Measurements from ENCODE around the gene CDKN1C.

DNA sequence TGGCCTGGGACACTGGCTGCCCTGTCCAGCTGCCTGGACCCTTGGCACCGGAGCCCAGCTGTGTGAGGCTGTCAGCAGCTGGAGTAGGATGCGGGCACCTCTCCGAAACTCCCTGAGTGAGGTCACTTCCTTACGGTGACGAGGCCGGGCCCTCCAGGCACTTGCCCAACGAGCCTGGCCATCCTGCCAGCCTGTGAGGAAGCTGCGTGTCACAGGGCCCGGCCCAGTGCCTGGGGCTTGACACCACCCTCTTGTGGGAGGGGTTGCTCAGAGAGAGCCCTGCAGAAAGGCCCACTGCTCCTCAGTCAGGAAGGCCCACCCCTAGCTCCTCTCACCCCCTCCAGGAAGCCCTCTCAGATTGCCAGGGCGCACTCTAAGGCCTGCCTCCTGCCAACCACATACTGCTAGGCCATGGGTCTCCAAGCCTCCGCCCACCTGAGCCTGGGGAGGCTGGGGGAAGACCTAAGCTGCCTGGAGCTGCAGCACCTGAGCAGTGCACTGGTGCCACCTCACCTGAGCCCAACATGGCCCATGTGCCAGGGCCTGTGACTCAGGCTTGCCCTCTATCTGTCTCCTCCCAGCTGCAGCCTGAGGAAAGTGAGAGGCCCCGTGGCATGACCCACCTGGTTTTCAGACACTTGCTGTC lies 47.9 kb upstream of the CDKN1C start:
- TF ChIP-seq CEBPB (IDR thresholded peaks at IDR 0.05): peak; percentile 31; the same call in 1 of the 2 replicates
- TF ChIP-seq TAF1 (IDR thresholded peaks at IDR 0.05; ENCODE audit: low read depth): no peak
- TF ChIP-seq RAD21 (IDR thresholded peaks at IDR 0.05; ENCODE audit: low read depth): no peak
- TF ChIP-seq MAX (IDR thresholded peaks at IDR 0.05): peak; percentile 60
- no peak for TF ChIP-seq REST (IDR thresholded peaks at IDR 0.05; ENCODE audit: low read depth)
- peak; percentile 70 for TF ChIP-seq CREB1 (IDR thresholded peaks at IDR 0.05; ENCODE audit: low read depth)
- no peak for TF ChIP-seq NFIC (IDR thresholded peaks at IDR 0.05)
- no peak for TF ChIP-seq EP300 (IDR thresholded peaks at IDR 0.05; ENCODE audit: borderline replicate concordance)
- TF ChIP-seq TEAD4 (IDR thresholded peaks at IDR 0.05): no peak
- TF ChIP-seq, protein P1, sequence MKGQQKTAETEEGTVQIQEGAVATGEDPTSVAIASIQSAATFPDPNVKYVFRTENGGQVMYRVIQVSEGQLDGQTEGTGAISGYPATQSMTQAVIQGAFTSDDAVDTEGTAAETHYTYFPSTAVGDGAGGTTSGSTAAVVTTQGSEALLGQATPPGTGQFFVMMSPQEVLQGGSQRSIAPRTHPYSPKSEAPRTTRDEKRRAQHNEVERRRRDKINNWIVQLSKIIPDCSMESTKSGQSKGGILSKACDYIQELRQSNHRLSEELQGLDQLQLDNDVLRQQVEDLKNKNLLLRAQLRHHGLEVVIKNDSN (IDR thresholded peaks at IDR 0.05): no peak
